ENCODE data around the gene ACVR1.
A peak's percentile ranks its signal among the peaks of the same experiment; 100 is the strongest.

Gene ACVR1

GRCh38 chr2:157876066-157876785, at the start of gene ACVR1:
TSS of gene ACVR1 (minus strand) at chr2:157876330. CDS start at chr2:157799493, 76,837 bp downstream.
- DNase-seq: peak; percentile 85

GRCh38 chr2:157925071-157925470, 48.9 kb upstream of the ACVR1 start:
- no peak for DNase-seq

GRCh38 chr2:157923598-157924217, 47.6 kb upstream of the ACVR1 start:
- no peak for DNase-seq

- DNase-seq: no peak
These were observed 46.7 kb upstream of the ACVR1 start for GRCh38 chr2:157922815-157923214.

- no peak for DNase-seq
These were observed 46.2 kb upstream of the ACVR1 start for GRCh38 chr2:157922336-157922735.

GRCh38 chr2:157920736-157921135, 44.6 kb upstream of the ACVR1 start:
- no peak for DNase-seq

GRCh38 chr2:157919181-157919580, 43.1 kb upstream of the ACVR1 start:
- DNase-seq: no peak

- DNase-seq: no peak
These were observed 42.2 kb upstream of the ACVR1 start for GRCh38 chr2:157918319-157918718.

GRCh38 chr2:157911750-157912149, 35.6 kb upstream of the ACVR1 start:
- DNase-seq: no peak

- DNase-seq: no peak
These were observed 35.1 kb upstream of the ACVR1 start for GRCh38 chr2:157911246-157911645.

GRCh38 chr2:157905092-157905491, 29.0 kb upstream of the ACVR1 start:
- no peak for DNase-seq

- DNase-seq: no peak
These were observed 27.5 kb upstream of the ACVR1 start for GRCh38 chr2:157903626-157904025.

GRCh38 chr2:157903151-157903550, 27.0 kb upstream of the ACVR1 start:
- DNase-seq: no peak

GRCh38 chr2:157902692-157903091, 26.6 kb upstream of the ACVR1 start:
- DNase-seq: no peak

GRCh38 chr2:157901325-157901724, 25.2 kb upstream of the ACVR1 start:
- no peak for DNase-seq

GRCh38 chr2:157900684-157901083, 24.6 kb upstream of the ACVR1 start:
- no peak for DNase-seq

- DNase-seq: no peak
These were observed 24.1 kb upstream of the ACVR1 start for GRCh38 chr2:157900203-157900602.

GRCh38 chr2:157899125-157899839, 23.2 kb upstream of the ACVR1 start:
- DNase-seq: no peak

GRCh38 chr2:157898591-157898996, 22.5 kb upstream of the ACVR1 start:
- peak; percentile 47 for DNase-seq

GRCh38 chr2:157897106-157897971, 21.2 kb upstream of the ACVR1 start:
- DNase-seq: peak; percentile 30

- no peak for DNase-seq
These were observed 19.4 kb upstream of the ACVR1 start for GRCh38 chr2:157895531-157895930.

- DNase-seq: no peak
These were observed 18.7 kb upstream of the ACVR1 start for GRCh38 chr2:157894694-157895435.
